ENCODE results near the gene CGB3.

DNA sequence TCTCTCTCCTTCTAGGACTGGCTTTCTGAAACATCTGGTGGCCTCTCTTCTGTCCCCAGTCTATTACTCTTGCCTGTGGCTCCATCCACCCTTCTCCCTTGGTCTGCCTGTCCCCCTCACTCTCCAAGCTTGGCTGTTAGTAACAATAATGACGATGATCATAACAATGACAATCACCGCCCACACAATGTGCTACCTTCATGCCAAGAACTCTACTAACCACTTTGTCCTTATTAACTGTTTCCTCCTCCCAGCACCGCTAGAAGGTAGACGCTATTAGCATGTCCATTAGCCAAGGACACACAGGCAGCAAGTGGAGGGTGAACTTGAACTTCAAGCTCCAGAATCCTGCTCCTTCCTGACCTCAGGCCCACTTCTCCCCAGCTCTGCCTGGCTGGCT lies 33.7 kb downstream of the CGB3 start:
- no peak for TF ChIP-seq POLR2A (IDR thresholded peaks at IDR 0.05)
- TF ChIP-seq CTCF (IDR thresholded peaks at IDR 0.05), result no peak
- TF ChIP-seq EP300 (IDR thresholded peaks at IDR 0.05), result no peak

Measured in tibial nerve (tissue), 4 donors.